K562 (cell line): ENCODE results near the gene PTGES3L. TPM values are rescaled to one million over a fixed set of nuclear protein-coding genes. Genes with fewer than 3 reads are reported as not detected.

Source experiments
- ATAC-seq: fragments of 200-7000 bp; cut with Tn5 transposase; 3 replicates; pipeline ENCODE4 v1.9.1; 2020; ENCODE audit warnings: moderate library complexity
- BruUV-seq: library from RNA; stranded (reverse); fragments of 400-500 nt; replicated peaks from 2 replicates; lab custom pipeline; 2021; lab: Mats Ljungman, UMichigan
- CTCF ChIA-PET: fragments of 300-600 bp; formaldehyde crosslinking; extraction: SDS; loops from one replicate; lab custom pipeline; 2021; ENCODE audit warnings: low intra/inter-chr PET ratio; lab: Yijun Ruan, JAX
- POLR2A ChIA-PET: fragments of 300-600, 350-650 bp; sonication (Branson Sonifier 250); formaldehyde crosslinking; extraction: SDS; loops from one replicate; lab custom pipeline; 2021; ENCODE audit warnings: antibody characterized with exemption, inconsistent platforms; lab: Yijun Ruan, JAX
- DNase-seq, 4 experiments: peaks; one replicate each; pipeline versions ENCODE4 v3.0.0 to v3.0.0-alpha.2; 2011 to 2018; ENCODE audit warnings: low spot score in 3 of 4, mixed read lengths in 3 of 4; ENCODE audit errors: extremely low read depth in 1 of 4
- FAIRE-seq: peaks from 2 replicates; lab custom pipeline; 2011; peaks lifted over from hg19 to GRCh38; lab: Jason Lieb, UNC
- H2AFZ ChIP-seq: 2 replicates; pipeline ENCODE4 v1.6.0; 2011; ENCODE audit warnings: low read depth, low read length, control low read depth, inconsistent platforms
- H3K27ac ChIP-seq: fragments of 200-600 bp; 3 replicates; pipeline ENCODE4 v1.8.0; 2011; ENCODE audit warnings: low read depth, mild to moderate bottlenecking, control low read depth, inconsistent platforms, low read length, moderate library complexity, mixed read lengths; ENCODE audit errors: extremely low read depth
- H3K27me3 ChIP-seq, 2 experiments: fragments of 300-600 bp in 1 of 2; 2 replicates in 1 of 2; 3 replicates in 1 of 2; pipeline versions ENCODE4 v1.6.0 to v1.8.0; 2011; ENCODE audit warnings: inconsistent platforms in 2 of 2, low read length in 2 of 2, mild to moderate bottlenecking in 1 of 2, mixed read lengths in 1 of 2, moderate library complexity in 1 of 2; ENCODE audit not compliant: control insufficient read depth in 2 of 2, insufficient read depth in 2 of 2
- H3K36me3 ChIP-seq: fragments of 300-600 bp; 3 replicates; pipeline ENCODE4 v1.8.0; 2011; ENCODE audit warnings: mild to moderate bottlenecking, low read length, inconsistent platforms; ENCODE audit not compliant: control insufficient read depth, insufficient read depth
- H3K4me1 ChIP-seq, 2 experiments: fragments of 200-600 bp in 1 of 2; replicated peaks in 1 of 2; 2 replicates in 1 of 2; 3 replicates in 1 of 2; pipeline versions ENCODE4 v1.5.1 to v1.8.0; 2011; ENCODE audit warnings: inconsistent platforms in 2 of 2, low read length in 2 of 2, mild to moderate bottlenecking in 1 of 2, mixed read lengths in 1 of 2, moderate library complexity in 1 of 2; ENCODE audit not compliant: control insufficient read depth in 2 of 2, insufficient read depth in 2 of 2
- H3K4me2 ChIP-seq: 2 replicates; pipeline ENCODE4 v1.6.1; 2011; ENCODE audit warnings: low read length, control low read depth, inconsistent platforms, mixed read lengths; ENCODE audit not compliant: insufficient read depth
- H3K4me3 ChIP-seq: fragments of 200-600 bp; sonication (generic), shearing (Covaris generic); 2 replicates; pipeline ENCODE4 v1.5.1; 2016; ENCODE audit warnings: control low read depth, inconsistent platforms
- H3K79me2 ChIP-seq: fragments of 200-600 bp; 3 replicates; pipeline ENCODE4 v1.8.0; 2011; ENCODE audit warnings: low read length, inconsistent platforms; ENCODE audit not compliant: control insufficient read depth, insufficient read depth
- H3K9ac ChIP-seq, 2 experiments: 2 replicates each; pipeline versions ENCODE4 v1.6.0 to v1.6.1; 2011; ENCODE audit warnings: low read depth in 2 of 2, low read length in 2 of 2, control low read depth in 1 of 2, inconsistent platforms in 1 of 2, mild to moderate bottlenecking in 1 of 2, mixed read lengths in 1 of 2; ENCODE audit not compliant: insufficient read depth in 1 of 2
- H3K9me1 ChIP-seq: one replicate; pipeline ENCODE4 v1.6.0; 2011; ENCODE audit warnings: inconsistent platforms, mild to moderate bottlenecking, low read length, moderate library complexity; ENCODE audit not compliant: control insufficient read depth, insufficient read depth
- H3K9me3 ChIP-seq: replicated peaks from 2 replicates; pipeline ENCODE4 v1.5.1; 2011; ENCODE audit warnings: low read depth, low read length, inconsistent platforms; ENCODE audit not compliant: control insufficient read depth, insufficient read depth
- H4K20me1 ChIP-seq: replicated peaks from 2 replicates; pipeline ENCODE4 v1.6.1; 2011; ENCODE audit warnings: low read length, inconsistent platforms, mixed read lengths; ENCODE audit not compliant: control insufficient read depth, insufficient read depth
- BRD4 ChIP-seq: fragments of 200-600 bp; sonication (generic); IDR thresholded peaks from 2 replicates; pipeline ENCODE4 v1.6.1; 2017; ENCODE audit warnings: inconsistent platforms
- CBFB ChIP-seq: sonication (generic); formaldehyde crosslinking; IDR thresholded peaks from 2 replicates; pipeline ENCODE4 v1.4.0; 2020; ENCODE audit warnings: mild to moderate bottlenecking, missing genetic modification reagents
- CEBPG ChIP-seq, 3 experiments: fragments of 200-800 bp in 1 of 3; sonication (Bioruptor generic) in 1 of 3; sonication (generic) in 1 of 3; formaldehyde crosslinking in 1 of 3; IDR thresholded peaks in 2 of 3; conservative IDR thresholded peaks in 1 of 3; 2 replicates each; pipeline versions ENCODE4 v1.6.1 to v1.8.0; 2016 to 2022; ENCODE audit warnings: missing compliant biosample characterization in 2 of 3, missing genetic modification characterization in 2 of 3, mild to moderate bottlenecking in 1 of 3, missing genetic modification reagents in 1 of 3
- CGGBP1 ChIP-seq: fragments of 250-450 bp; sonication (Bioruptor Pico); IDR thresholded peaks from 2 replicates; pipeline ENCODE4 v1.9.0; 2021; ENCODE audit warnings: mild to moderate bottlenecking
- CREBBP ChIP-seq: IDR thresholded peaks from one replicate; pipeline ENCODE4 v1.6.1; 2012; ENCODE audit warnings: low read depth, mild to moderate bottlenecking, control low read depth, inconsistent platforms, low read length
- DACH1 ChIP-seq: fragments of 450-650 bp; IDR thresholded peaks from 2 replicates; pipeline ENCODE4 v1.6.1; 2018; ENCODE audit not compliant: partially characterized antibody
- E2F1 ChIP-seq: sonication (generic); formaldehyde crosslinking; IDR thresholded peaks from 2 replicates; pipeline ENCODE4 v1.8.1; 2023; ENCODE audit warnings: mild to moderate bottlenecking, missing genetic modification reagents, moderate library complexity
- FOXJ2 ChIP-seq: fragments of 200-800 bp; sonication (Bioruptor generic); IDR thresholded peaks from 2 replicates; pipeline ENCODE4 v1.6.1; 2016; ENCODE audit warnings: missing genetic modification characterization, missing compliant biosample characterization
- ILK ChIP-seq: fragments of 450-650 bp; IDR thresholded peaks from 2 replicates; pipeline ENCODE4 v1.6.1; 2016; ENCODE audit warnings: missing genetic modification characterization, low read depth, mild to moderate bottlenecking, missing compliant biosample characterization, moderate library complexity, borderline replicate concordance
- MBD2 ChIP-seq: sonication (generic); IDR thresholded peaks from 2 replicates; pipeline ENCODE4 v1.6.1; 2016; ENCODE audit warnings: low read depth, borderline replicate concordance
- PHF21A ChIP-seq: fragments of 450-650 bp; IDR thresholded peaks from 2 replicates; pipeline ENCODE4 v1.6.1; 2017; ENCODE audit warnings: low read depth, borderline replicate concordance
- POLR2A ChIP-seq: fragments of 450-650 bp; conservative IDR thresholded peaks from 2 replicates; pipeline ENCODE4 v1.6.1; 2016
- POLR2H ChIP-seq: IDR thresholded peaks from 2 replicates; pipeline ENCODE4 v1.6.1; 2016; ENCODE audit warnings: missing genetic modification characterization, low read depth, mild to moderate bottlenecking, control low read depth, missing compliant biosample characterization, moderate library complexity
- SAP30 ChIP-seq: fragments of 200-600 bp; sonication (generic); IDR thresholded peaks from 2 replicates; pipeline ENCODE4 v1.6.1; 2012; ENCODE audit warnings: borderline replicate concordance, low read depth, mild to moderate bottlenecking, moderate library complexity, low read length, control low read depth, inconsistent platforms; ENCODE audit not compliant: insufficient read depth, poor library complexity, severe bottlenecking
- SREBF2 ChIP-seq: sonication (generic); formaldehyde crosslinking; IDR thresholded peaks from 2 replicates; pipeline ENCODE4 v1.4.0; 2020; ENCODE audit warnings: mild to moderate bottlenecking, missing genetic modification reagents
- STAT5A ChIP-seq: IDR thresholded peaks from 2 replicates; pipeline ENCODE4 v1.6.1; 2012; ENCODE audit warnings: low read length, inconsistent platforms, borderline replicate concordance
- TOE1 ChIP-seq, 2 experiments: fragments of 450-650 bp in 1 of 2; sonication (generic) in 1 of 2; formaldehyde crosslinking in 1 of 2; IDR thresholded peaks; 2 replicates each; pipeline versions ENCODE4 v1.7.1 to v1.8.0; 2016 to 2022; ENCODE audit warnings: borderline replicate concordance in 2 of 2, mild to moderate bottlenecking in 2 of 2, antibody characterized with exemption in 1 of 2, inconsistent platforms in 1 of 2, low read depth in 1 of 2, missing genetic modification reagents in 1 of 2, moderate library complexity in 1 of 2
- ZNF324 ChIP-seq: fragments of 250-450 bp; sonication (Bioruptor Pico); IDR thresholded peaks from 2 replicates; pipeline ENCODE4 v1.4.0; 2020; ENCODE audit warnings: mild to moderate bottlenecking
- WGBS: fragments of 100-300 bp; shearing (Covaris generic); methylation state at CpG from one replicate; pipeline ENCODE4 v1.1.6; 2016; ENCODE audit warnings: low coverage, mixed read lengths; ENCODE audit not compliant: insufficient coverage; ENCODE audit errors: missing lambda C conversion rate; 5-methylcytosine and 5-hydroxymethylcytosine counted together
- in situ Hi-C: fragments of 300-500 bp; cut with MboI; formaldehyde crosslinking; loops from 4 replicates; pipeline ENCODE4 v1.15.0; 2018; ENCODE audit warnings: inconsistent platforms, mixed read lengths
- intact Hi-C: fragments of 100-400 bp; cut with micrococcal nuclease; formaldehyde crosslinking; loops from 2 replicates; pipeline ENCODE4 v1.14.2; 2022
- polyA plus RNA-seq, 8 experiments: library from polyadenylated mRNA; depleted of rRNA in 4 of 8; stranded (reverse) in 5 of 8; unstranded in 3 of 8; fragments of >200 nt; fragmentation: Nextera tagmentation in 2 of 8; fragmentation: Illumina TruSeq in 1 of 8; extraction: Ambion mirVana in 2 of 8; extraction: Trizol in 1 of 8; gene quantifications; 2 replicates each; pipeline versions ENCODE4 v1.2.1 to v1.2.3, GENCODE V29; 2011 to 2014; ENCODE audit warnings: inconsistent platforms in 1 of 8, missing spikeins in 1 of 8
- total RNA-seq, 7 experiments: library from RNA; depleted of rRNA in 6 of 7; stranded (reverse); fragments of >200 nt in 6 of 7; fragmentation: Illumina TruSeq in 2 of 7; extraction: Trizol in 2 of 7; gene quantifications; 2 replicates each; pipeline versions ENCODE4 v1.2.1 to v1.2.3, GENCODE V29; 2011 to 2021; ENCODE audit warnings: low replicate concordance in 1 of 7

Gene PTGES3L
- total and polyA plus RNA-seq, 9 of the 15 experiments (the other 6 are each of a cell fraction or from before 2014, with no cell fraction given), result 6.0 to 16.0 (median 9.6) TPM

GRCh38 chr17:42980766-42981397, 1.0 kb upstream of the PTGES3L start (continued):
- TF ChIP-seq E2F1 (CRISPR knock-in tag) (0 out of 2 replicates have a peak, but pooled peaks have one; percentile 41), CBFB (CRISPR knock-in tag) (0 out of 2 replicates have a peak, but pooled peaks have one; percentile 27), CREBBP (no peak), CGGBP1 (CRISPR knock-in tag) (no peak), TOE1 (IDR thresholded peaks at IDR 0.05; ENCODE audit: borderline replicate concordance) (no peak), TOE1 (CRISPR knock-in tag; IDR thresholded peaks at IDR 0.05; ENCODE audit: borderline replicate concordance, low read depth) (no peak), POLR2A (peak; percentile 57; the same call in 1 of the 2 replicates), SREBF2 (CRISPR knock-in tag) (no peak)

- peaks cover 51% of the 10 kb centered on the region for H3K79me2 ChIP-seq
- no peaks in the 10 kb centered on the region for H3K9me3 ChIP-seq
- CTCF ChIA-PET, result interaction anchor here (1.0 to 2.7 kb wide), 2 partner anchors 137 to 402 kb away, joined by 4 to 20 read pairs; partner anchors contain the start of gene PSMC3IP
- H3K4me3 ChIP-seq, result peak within 1 kb of the TSS; percentile 92
- DNase-seq (peak; percentile 92 to 96 (median 94)), ATAC-seq (peak; percentile 88), FAIRE-seq (peak; percentile 32)
- peak within 1 kb of the TSS; percentile 92 for H3K27ac ChIP-seq
- H3K9ac ChIP-seq, result peak within 1 kb of the TSS; percentile 84 to 97
- H3K4me1 ChIP-seq, result peaks cover 25 to 31% of the 10 kb centered on the region in 2 experiments; a peak in 4 of 5 replicates
- POLR2A ChIA-PET, result interaction anchor here (0.5 to 3.8 kb wide), 5 partner anchors 11 to 461 kb away, joined by 3 to 13 read pairs (median 3); partner anchors contain the start of gene RPL27
- peak within 1 kb of the TSS; percentile 99 for H3K4me2 ChIP-seq
- no TSS peak for BruUV-seq
- intact Hi-C loops, result no loop called here
- in situ Hi-C loops, result no loop called here
- no peaks in the 10 kb centered on the region for H3K27me3 ChIP-seq
- under 1% methylated on average over 33 of the region's 39 CpGs for WGBS
- H3K9me1 ChIP-seq, result no peaks in the 10 kb centered on the region
- H3K36me3 ChIP-seq, result peaks cover 27% of the 10 kb centered on the region
- H4K20me1 ChIP-seq, result no peaks in the 10 kb centered on the region
- H2AFZ ChIP-seq, result peak within 1 kb of the TSS; percentile 98
- TF ChIP-seq DACH1, result no peak
- peak; percentile 80 for TF ChIP-seq SAP30
- no peak for TF ChIP-seq STAT5A
- no peak for TF ChIP-seq CEBPG (CRISPR knock-in tag; IDR thresholded peaks at IDR 0.05)
- TF ChIP-seq CEBPG (tag; conservative IDR thresholded peaks at IDR 0.05 in 1 of 2, IDR thresholded peaks at IDR 0.05 in 1 of 2), result no peak
- peak; percentile 1; the same call in 1 of the 2 replicates for TF ChIP-seq BRD4
- no peak for TF ChIP-seq ZNF324 (CRISPR knock-in tag)
- 0 out of 2 replicates have a peak, but pooled peaks have one; percentile 15 for TF ChIP-seq FOXJ2
- peak; percentile 23; the same call in 1 of the 2 replicates for TF ChIP-seq POLR2H (tag)
- TF ChIP-seq ILK (tag), result no peak
- TF ChIP-seq PHF21A, result no peak
- peak; percentile 53; the same call in 1 of the 2 replicates for TF ChIP-seq MBD2
These were observed 440 bp upstream of the PTGES3L start, which contains the start of gene RUNDC1 for GRCh38 chr17:42980274-42980765. Gene RUNDC1, plus strand, starts transcription at chr17:42980565. Its CDS starts 12 bp downstream, at chr17:42980577.
